RWPE1 (cell line): ENCODE data around the gene HS6ST1.

Source experiments
- CTCF ChIA-PET: fragments of 350-600 bp; sonication (Branson Sonifier 250); formaldehyde crosslinking; extraction: SDS; loops from one replicate; lab custom pipeline; 2021; lab: Yijun Ruan, JAX
- POLR2A ChIA-PET: fragments of 400-600 bp; formaldehyde crosslinking; extraction: SDS; loops from one replicate; lab custom pipeline; 2020; ENCODE audit warnings: antibody characterized with exemption; ENCODE audit not compliant: low non-redundant PET; lab: Yijun Ruan, JAX
- DNase-seq: peaks from one replicate; pipeline ENCODE4 v3.0.0; 2012; ENCODE audit warnings: low spot score
- H3K27ac ChIP-seq: fragments of 450-650 bp; 2 replicates; pipeline ENCODE4 v1.5.1; 2017
- TF ChIP-seq, protein P1 (sequence below): fragments of 450-650 bp; conservative IDR thresholded peaks from 2 replicates; pipeline ENCODE4 v1.5.1; 2017; ENCODE audit warnings: low read depth, mild to moderate bottlenecking

Gene HS6ST1

DNA sequence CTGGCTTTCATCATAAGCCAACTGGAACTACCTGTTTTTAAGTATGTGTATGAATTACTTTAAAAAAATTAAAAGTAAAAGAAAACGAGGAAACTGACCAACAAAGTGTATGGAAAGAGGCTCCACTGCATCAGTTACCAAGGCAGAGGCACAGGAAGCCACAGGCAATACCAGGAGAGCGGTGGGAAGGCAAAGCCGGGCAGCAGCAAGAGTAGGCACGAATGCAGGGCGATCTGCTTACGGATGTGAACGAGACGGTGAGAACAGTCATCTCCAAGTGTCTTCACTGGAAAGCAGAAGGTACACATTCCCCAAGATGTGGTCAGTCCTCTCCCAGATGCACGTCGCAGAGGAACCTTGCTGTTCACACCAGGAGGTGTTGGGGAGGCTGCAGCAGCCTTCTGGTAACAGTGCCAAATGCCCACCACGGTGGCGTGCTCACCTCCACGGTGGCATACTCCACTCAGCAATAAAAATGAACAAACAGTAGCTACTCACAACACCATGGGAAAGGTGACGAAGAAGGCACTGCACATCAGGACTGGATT is 43.1 kb downstream of the HS6ST1 start:
- H3K27ac ChIP-seq = no peak overlapping the region
- CTCF ChIA-PET = interaction anchor here (0.6 kb wide), 1 partner anchor 40 kb away, joined by 4 read pairs; no protein-coding TSS in a partner anchor
- TF ChIP-seq, protein P1, sequence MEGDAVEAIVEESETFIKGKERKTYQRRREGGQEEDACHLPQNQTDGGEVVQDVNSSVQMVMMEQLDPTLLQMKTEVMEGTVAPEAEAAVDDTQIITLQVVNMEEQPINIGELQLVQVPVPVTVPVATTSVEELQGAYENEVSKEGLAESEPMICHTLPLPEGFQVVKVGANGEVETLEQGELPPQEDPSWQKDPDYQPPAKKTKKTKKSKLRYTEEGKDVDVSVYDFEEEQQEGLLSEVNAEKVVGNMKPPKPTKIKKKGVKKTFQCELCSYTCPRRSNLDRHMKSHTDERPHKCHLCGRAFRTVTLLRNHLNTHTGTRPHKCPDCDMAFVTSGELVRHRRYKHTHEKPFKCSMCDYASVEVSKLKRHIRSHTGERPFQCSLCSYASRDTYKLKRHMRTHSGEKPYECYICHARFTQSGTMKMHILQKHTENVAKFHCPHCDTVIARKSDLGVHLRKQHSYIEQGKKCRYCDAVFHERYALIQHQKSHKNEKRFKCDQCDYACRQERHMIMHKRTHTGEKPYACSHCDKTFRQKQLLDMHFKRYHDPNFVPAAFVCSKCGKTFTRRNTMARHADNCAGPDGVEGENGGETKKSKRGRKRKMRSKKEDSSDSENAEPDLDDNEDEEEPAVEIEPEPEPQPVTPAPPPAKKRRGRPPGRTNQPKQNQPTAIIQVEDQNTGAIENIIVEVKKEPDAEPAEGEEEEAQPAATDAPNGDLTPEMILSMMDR = no peak
- POLR2A ChIA-PET = no interaction called here
- no peak for DNase-seq

DNA sequence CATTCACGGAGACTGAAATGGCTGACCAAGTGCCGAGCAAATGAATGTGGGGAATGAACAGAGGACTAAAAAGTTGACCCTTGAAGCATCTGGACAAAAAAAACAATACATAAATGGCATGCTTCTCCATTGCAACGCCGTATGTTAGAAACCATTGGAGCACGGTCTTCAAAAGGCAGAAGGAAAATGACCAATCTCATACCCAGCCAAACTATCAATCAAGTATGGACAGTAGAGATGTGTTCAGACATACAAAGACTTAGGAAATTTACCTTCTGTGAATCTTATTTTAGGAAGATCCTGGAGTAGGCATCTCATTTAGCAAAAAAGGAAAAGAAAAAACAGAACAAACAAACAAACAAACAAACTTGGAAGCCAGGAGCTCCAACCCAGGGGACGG is 44.5 kb downstream of the HS6ST1 start:
- H3K27ac ChIP-seq = no peak overlapping the region
- TF ChIP-seq, protein P1 = no peak
- POLR2A ChIA-PET = no interaction called here
- CTCF ChIA-PET = interaction anchor here (0.8 kb wide), 1 partner anchor 12 kb away, joined by 3 read pairs; no protein-coding TSS in a partner anchor
- no peak for DNase-seq

DNA sequence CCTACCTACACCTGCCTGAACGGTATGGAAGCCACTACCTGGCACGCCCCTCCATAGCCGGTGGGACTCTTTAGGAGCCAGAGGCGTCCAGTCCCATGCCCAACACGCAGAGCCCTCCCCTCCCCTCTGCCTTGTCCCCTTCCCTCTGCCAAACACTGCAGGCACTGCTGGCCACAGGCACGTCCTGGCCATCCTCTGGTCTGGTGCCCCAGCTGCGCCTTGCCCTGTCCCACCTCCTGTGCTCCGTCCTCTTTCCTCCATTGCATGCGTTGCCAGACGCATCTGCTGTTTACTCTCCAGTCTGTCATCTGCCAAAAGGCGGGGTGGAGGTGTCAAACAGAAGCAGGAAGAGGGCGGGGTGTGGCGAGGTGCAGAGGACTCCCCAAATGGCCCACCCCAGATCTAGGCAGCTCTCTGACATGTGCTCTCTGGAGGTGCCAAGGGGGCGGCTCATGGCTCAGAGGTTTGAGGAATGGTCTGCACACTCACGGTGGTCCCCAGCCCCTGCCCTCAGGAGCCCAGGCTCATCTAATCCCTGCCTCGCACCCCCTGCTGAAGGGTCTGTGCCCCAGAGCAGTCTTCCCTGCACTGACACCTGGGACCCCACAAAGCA is 45.1 kb downstream of the HS6ST1 start:
- POLR2A ChIA-PET = no interaction called here
- H3K27ac ChIP-seq = no peak overlapping the region

DNA sequence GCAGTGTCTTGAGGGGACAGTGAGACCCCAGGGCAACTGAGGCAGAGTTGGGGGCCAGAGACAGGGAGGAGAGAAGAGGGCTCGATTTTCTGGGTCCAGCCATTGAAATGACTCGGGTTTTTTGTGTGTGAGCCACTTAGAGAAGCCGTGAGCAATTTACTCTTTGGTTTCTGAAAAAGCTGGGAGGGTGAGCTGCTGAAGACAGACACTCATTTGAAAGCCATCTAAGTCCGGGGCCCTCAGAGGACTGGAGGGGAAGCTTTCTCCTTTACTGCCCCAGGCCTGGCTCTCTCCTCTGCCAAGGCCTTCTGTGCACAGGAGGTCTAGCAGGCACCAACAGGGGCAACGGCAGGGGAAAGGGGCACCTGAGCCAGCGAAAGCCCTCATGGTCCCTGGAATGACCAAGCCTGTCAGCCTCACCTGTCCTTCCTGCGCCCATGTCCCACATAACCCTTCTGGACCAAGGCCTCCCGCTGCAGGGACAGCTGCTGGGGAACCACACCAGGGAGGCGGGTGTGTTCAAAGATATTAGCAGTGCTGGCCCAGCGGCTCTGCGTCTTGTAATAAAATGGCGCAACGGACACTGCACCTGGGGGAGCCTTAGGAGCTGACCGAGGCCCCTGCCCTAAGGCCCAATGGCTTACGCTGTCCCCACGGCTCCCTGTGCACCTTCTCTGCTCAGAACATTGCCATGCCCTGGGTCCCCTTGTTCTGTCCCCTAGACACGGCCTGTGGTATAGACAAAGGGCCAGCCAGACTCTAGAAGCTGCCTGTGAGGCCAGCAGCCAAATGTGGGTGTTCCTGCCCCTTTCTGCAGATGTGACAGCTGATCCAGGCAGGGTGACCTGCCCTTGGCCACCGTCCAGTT is 45.8 kb downstream of the HS6ST1 start:
- ChIA-PET POLR2A (no interaction called here), CTCF (interaction anchor here (0.7 kb wide), 1 partner anchor 386 kb away, joined by 3 read pairs; no protein-coding TSS in a partner anchor)

More for the DNA sequence above, 45.1 kb downstream of the HS6ST1 start:
- DNase-seq = no peak
- CTCF ChIA-PET = interaction anchor here (0.7 kb wide), 1 partner anchor 386 kb away, joined by 3 read pairs; no protein-coding TSS in a partner anchor
- TF ChIP-seq, protein P1 = no peak

DNA sequence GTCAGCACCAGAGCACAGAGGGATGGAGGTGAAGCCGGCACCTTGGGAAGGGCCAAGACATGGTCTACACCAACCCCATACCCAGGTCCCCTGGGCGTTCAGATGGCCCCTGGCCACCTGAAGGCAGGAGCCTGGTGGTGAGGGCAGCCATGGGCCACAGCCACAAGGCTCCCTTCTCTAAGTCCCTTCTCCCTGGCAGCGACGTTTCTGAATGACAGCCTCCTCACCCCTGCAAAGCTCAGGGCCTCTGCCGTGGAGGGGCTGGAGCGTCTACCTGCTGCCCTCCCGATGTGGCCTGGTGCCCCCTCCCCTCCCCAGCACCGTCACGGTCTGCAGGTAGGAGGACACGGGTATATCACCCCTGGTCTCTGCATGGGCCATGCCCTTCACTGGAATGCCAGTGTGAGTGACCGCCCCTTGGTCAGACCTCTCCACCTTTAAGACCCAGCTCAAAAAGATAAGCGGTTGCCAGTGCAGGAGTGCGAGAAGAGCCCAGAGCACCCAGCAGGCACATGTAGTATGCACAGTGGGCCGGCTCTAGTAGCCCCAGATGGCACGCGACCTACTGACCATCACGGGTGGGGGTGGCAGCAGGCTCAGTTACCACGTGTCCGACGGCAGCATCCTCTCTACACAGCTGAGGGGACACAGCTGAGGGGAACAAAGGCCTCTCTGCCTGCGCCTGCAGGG is 46.6 kb downstream of the HS6ST1 start:
- TF ChIP-seq, protein P1 = no peak
- no peak for DNase-seq
- ChIA-PET CTCF (interaction anchor here (0.6 kb wide), 1 partner anchor 754 kb away, joined by 3 read pairs; no protein-coding TSS in a partner anchor), POLR2A (no interaction called here)
- H3K27ac ChIP-seq = no peak overlapping the region

More for the DNA sequence above, 45.8 kb downstream of the HS6ST1 start:
- H3K27ac ChIP-seq = no peak overlapping the region
- no peak for DNase-seq
- TF ChIP-seq, protein P1 = no peak

DNA sequence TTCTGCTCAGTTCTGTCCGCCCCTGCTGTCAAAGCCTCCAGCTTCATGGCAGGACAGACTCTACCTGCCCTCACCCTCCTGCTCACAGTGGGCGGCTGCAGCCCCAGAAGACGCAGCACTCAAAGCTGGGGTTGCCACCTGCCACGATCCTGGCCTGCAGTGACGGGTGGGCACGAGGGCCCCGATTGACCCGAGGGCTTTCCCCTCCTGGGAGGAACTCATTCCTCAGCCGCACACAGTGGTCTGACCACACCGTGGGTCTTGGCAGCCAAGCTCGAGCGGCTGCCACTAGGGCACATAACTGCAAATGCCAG is 47.1 kb downstream of the HS6ST1 start:
- H3K27ac ChIP-seq = no peak overlapping the region
- no peak for DNase-seq
- POLR2A ChIA-PET = no interaction called here
- TF ChIP-seq, protein P1 = no peak
- CTCF ChIA-PET = interaction anchor here (0.6 kb wide), 2 partner anchors 753 to 1602 kb away, joined by 3 read pairs; no protein-coding TSS in a partner anchor
